ENCODE results near the gene B3GALT6.

B3GALT6 gene

GRCh38 chr1:1232208-1232795, at the start of gene B3GALT6:
B3GALT6 (plus strand) TSS chr1:1232237; CDS start chr1:1232279, 42 bp downstream.
- TF ChIP-seq USF1 (IDR thresholded peaks at IDR 0.05) (peak; percentile 41), YY1 (IDR thresholded peaks at IDR 0.05; ENCODE audit: low read depth) (no peak), MAX (IDR thresholded peaks at IDR 0.05) (peak; percentile 90)

GRCh38 chr1:1182491-1183220, 49.4 kb upstream of the B3GALT6 start:
- no peak for TF ChIP-seq REST (IDR thresholded peaks at IDR 0.05; ENCODE audit: low read depth)
- TF ChIP-seq ZBTB7A (IDR thresholded peaks at IDR 0.05; ENCODE audit: low read depth): 0 out of 2 replicates have a peak, but pooled peaks have one; percentile 42

- TF ChIP-seq YY1 (IDR thresholded peaks at IDR 0.05; ENCODE audit: low read depth) (no peak), USF1 (IDR thresholded peaks at IDR 0.05) (no peak), TCF12 (IDR thresholded peaks at IDR 0.05; ENCODE audit: low read depth) (no peak), FOXM1 (IDR thresholded peaks at IDR 0.05; ENCODE audit: borderline replicate concordance, low read depth) (no peak), NFIC (IDR thresholded peaks at IDR 0.05) (no peak), EGR1 (IDR thresholded peaks at IDR 0.05) (no peak), EP300 (IDR thresholded peaks at IDR 0.05; ENCODE audit: borderline replicate concordance) (no peak), ZBTB7A (IDR thresholded peaks at IDR 0.05; ENCODE audit: low read depth) (no peak), TAF1 (IDR thresholded peaks at IDR 0.05; ENCODE audit: low read depth) (no peak), CREB1 (IDR thresholded peaks at IDR 0.05; ENCODE audit: low read depth) (no peak), REST (IDR thresholded peaks at IDR 0.05; ENCODE audit: low read depth) (no peak)
These were observed 48.8 kb upstream of the B3GALT6 start for GRCh38 chr1:1183221-1183747.

- TF ChIP-seq NFIC (IDR thresholded peaks at IDR 0.05): no peak
- no peak for TF ChIP-seq TCF12 (IDR thresholded peaks at IDR 0.05; ENCODE audit: low read depth)
These were observed 47.9 kb upstream of the B3GALT6 start for GRCh38 chr1:1183833-1184775.

- peak; percentile 95 for TF ChIP-seq EGR1 (IDR thresholded peaks at IDR 0.05)
- no peak for TF ChIP-seq RAD21 (IDR thresholded peaks at IDR 0.05; ENCODE audit: low read depth)
These were observed 46.8 kb upstream of the B3GALT6 start for GRCh38 chr1:1185101-1185765.

- TF ChIP-seq EP300 (IDR thresholded peaks at IDR 0.05; ENCODE audit: borderline replicate concordance) (no peak), USF1 (IDR thresholded peaks at IDR 0.05) (no peak), ZBTB7A (IDR thresholded peaks at IDR 0.05; ENCODE audit: low read depth) (no peak), TCF12 (IDR thresholded peaks at IDR 0.05; ENCODE audit: low read depth) (no peak), FOXM1 (IDR thresholded peaks at IDR 0.05; ENCODE audit: borderline replicate concordance, low read depth) (no peak), REST (IDR thresholded peaks at IDR 0.05; ENCODE audit: low read depth) (no peak), YY1 (IDR thresholded peaks at IDR 0.05; ENCODE audit: low read depth) (no peak), TAF1 (IDR thresholded peaks at IDR 0.05; ENCODE audit: low read depth) (no peak), RAD21 (IDR thresholded peaks at IDR 0.05; ENCODE audit: low read depth) (no peak), MAX (IDR thresholded peaks at IDR 0.05) (no peak), TEAD4 (IDR thresholded peaks at IDR 0.05) (no peak), NFIC (IDR thresholded peaks at IDR 0.05) (no peak), EGR1 (IDR thresholded peaks at IDR 0.05) (no peak), CREB1 (IDR thresholded peaks at IDR 0.05; ENCODE audit: low read depth) (no peak), CEBPB (IDR thresholded peaks at IDR 0.05) (no peak)
These were observed 44.1 kb upstream of the B3GALT6 start for GRCh38 chr1:1187938-1188337.
